Measurements from ENCODE around the gene APCDD1.

APCDD1 gene

GRCh38 chr18:10432781-10433180, 21.7 kb upstream of the APCDD1 start:
- DNase-seq = no peak

GRCh38 chr18:10436160-10436559, 18.3 kb upstream of the APCDD1 start:
- DNase-seq = no peak

- DNase-seq = no peak
Measured at GRCh38 chr18:10437837-10438236, 16.6 kb upstream of the APCDD1 start.

- no peak for DNase-seq
Measured at GRCh38 chr18:10439898-10440297, 14.5 kb upstream of the APCDD1 start.

GRCh38 chr18:10440884-10441283, 13.6 kb upstream of the APCDD1 start:
- DNase-seq = no peak

GRCh38 chr18:10441472-10441871, 13.0 kb upstream of the APCDD1 start:
- DNase-seq = no peak

GRCh38 chr18:10442551-10442971, 11.9 kb upstream of the APCDD1 start:
- DNase-seq = no peak

GRCh38 chr18:10443001-10443400, 11.4 kb upstream of the APCDD1 start:
- no peak for DNase-seq

GRCh38 chr18:10444314-10445006, 10.0 kb upstream of the APCDD1 start:
- no peak for DNase-seq

- DNase-seq = no peak
Measured at GRCh38 chr18:10449396-10449795, 5.0 kb upstream of the APCDD1 start.

GRCh38 chr18:10450986-10451385, 3.4 kb upstream of the APCDD1 start:
- DNase-seq = no peak

- DNase-seq = no peak
Measured at GRCh38 chr18:10453261-10453805, 1.1 kb upstream of the APCDD1 start.

GRCh38 chr18:10454681-10455557, 484 bp downstream of the APCDD1 start:
- no peak for DNase-seq

- DNase-seq = no peak
Measured at GRCh38 chr18:10455726-10456453, 1.5 kb downstream of the APCDD1 start.

GRCh38 chr18:10456718-10457117, 2.3 kb downstream of the APCDD1 start:
- DNase-seq = no peak

GRCh38 chr18:10457128-10457527, 2.7 kb downstream of the APCDD1 start:
- DNase-seq = no peak

GRCh38 chr18:10457767-10458166, 3.3 kb downstream of the APCDD1 start:
- DNase-seq = no peak

GRCh38 chr18:10458691-10459090, 4.3 kb downstream of the APCDD1 start:
- DNase-seq = no peak

GRCh38 chr18:10459587-10459986, 5.2 kb downstream of the APCDD1 start:
- no peak for DNase-seq

GRCh38 chr18:10460414-10461018, 6.1 kb downstream of the APCDD1 start:
- no peak for DNase-seq

- DNase-seq = no peak
Measured at GRCh38 chr18:10461989-10462388, 7.6 kb downstream of the APCDD1 start.

GRCh38 chr18:10462597-10462996, 8.2 kb downstream of the APCDD1 start:
- DNase-seq = no peak

- DNase-seq = no peak
Measured at GRCh38 chr18:10463096-10463495, 8.7 kb downstream of the APCDD1 start.
